HEK293 (cell line): ENCODE results near the gene ACSF2.
A peak's percentile ranks its signal among the peaks of the same experiment; 100 is the strongest.

ENCODE experiments used
- CTCF ChIP-seq: fragments of 450-650 bp; formaldehyde crosslinking; IDR thresholded peaks from 2 replicates; pipeline ENCODE4 v1.5.1; 2016; ENCODE audit warnings: missing biosample characterization, missing genetic modification characterization
- GLIS2 ChIP-seq: fragments of 450-650 bp; formaldehyde crosslinking; IDR thresholded peaks from 2 replicates; pipeline ENCODE4 v1.5.1; 2016; ENCODE audit warnings: missing biosample characterization, missing genetic modification characterization
- IKZF3 ChIP-seq: fragments of 450-650 bp; IDR thresholded peaks from 2 replicates; pipeline ENCODE4 v1.5.0; 2018; ENCODE audit warnings: missing biosample characterization, mild to moderate bottlenecking, missing genetic modification characterization, moderate library complexity
- SCRT2 ChIP-seq: fragments of 450-650 bp; formaldehyde crosslinking; IDR thresholded peaks from 2 replicates; pipeline ENCODE4 v1.5.1; 2016; ENCODE audit warnings: missing biosample characterization, missing genetic modification characterization
- SP2 ChIP-seq: fragments of 450-650 bp; formaldehyde crosslinking; IDR thresholded peaks from 2 replicates; pipeline ENCODE4 v1.5.1; 2016; ENCODE audit warnings: missing biosample characterization, missing genetic modification characterization
- SP7 ChIP-seq: fragments of 450-650 bp; formaldehyde crosslinking; IDR thresholded peaks from 2 replicates; pipeline ENCODE4 v1.5.1; 2016; ENCODE audit warnings: missing biosample characterization, missing genetic modification characterization
- YY1 ChIP-seq: fragments of 450-650 bp; formaldehyde crosslinking; IDR thresholded peaks from 2 replicates; pipeline ENCODE4 v1.5.1; 2018; ENCODE audit warnings: missing biosample characterization, missing genetic modification characterization
- ZBTB11 ChIP-seq: fragments of 450-650 bp; formaldehyde crosslinking; conservative IDR thresholded peaks from 2 replicates; pipeline ENCODE4 v1.5.1; 2016; ENCODE audit warnings: low read depth, missing biosample characterization, missing genetic modification characterization
- ZBTB26 ChIP-seq: fragments of 450-650 bp; formaldehyde crosslinking; optimal IDR thresholded peaks from 2 replicates; pipeline ENCODE3; 2016; ENCODE audit warnings: missing biosample characterization, mild to moderate bottlenecking, missing genetic modification characterization
- ZNF132 ChIP-seq: fragments of 450-650 bp; formaldehyde crosslinking; IDR thresholded peaks from 2 replicates; pipeline ENCODE4 v1.5.1; 2017; ENCODE audit warnings: missing biosample characterization, missing genetic modification characterization, borderline replicate concordance
- ZNF274 ChIP-seq, 2 experiments: fragments of 200-500 bp in 1 of 2; fragments of 450-650 bp in 1 of 2; sonication (Bioruptor generic) in 1 of 2; formaldehyde crosslinking in 1 of 2; IDR thresholded peaks; 2 replicates each; pipeline versions ENCODE4 v1.5.1 to v1.6.1; 2014 to 2016; ENCODE audit warnings: borderline replicate concordance in 1 of 2, inconsistent platforms in 1 of 2, low read length in 1 of 2, missing biosample characterization in 1 of 2, missing genetic modification characterization in 1 of 2
- ZNF335 ChIP-seq: fragments of 450-650 bp; formaldehyde crosslinking; conservative IDR thresholded peaks from 2 replicates; pipeline ENCODE4 v1.5.1; 2016; ENCODE audit warnings: missing biosample characterization, missing genetic modification characterization
- ZNF366 ChIP-seq: fragments of 450-650 bp; formaldehyde crosslinking; conservative IDR thresholded peaks from 2 replicates; pipeline ENCODE4 v1.5.1; 2016; ENCODE audit warnings: missing biosample characterization, missing genetic modification characterization
- ZNF391 ChIP-seq: fragments of 450-650 bp; formaldehyde crosslinking; IDR thresholded peaks from 2 replicates; pipeline ENCODE4 v1.5.1; 2016; ENCODE audit warnings: low read depth, missing biosample characterization, missing genetic modification characterization, borderline replicate concordance
- ZNF404 ChIP-seq: fragments of 450-650 bp; formaldehyde crosslinking; IDR thresholded peaks from 2 replicates; pipeline ENCODE4 v1.5.1; 2017; ENCODE audit warnings: missing biosample characterization, missing genetic modification characterization
- ZNF416 ChIP-seq: fragments of 450-650 bp; formaldehyde crosslinking; IDR thresholded peaks from 2 replicates; pipeline ENCODE4 v1.5.1; 2016; ENCODE audit warnings: missing biosample characterization, missing genetic modification characterization
- ZNF561 ChIP-seq: fragments of 450-650 bp; IDR thresholded peaks from 2 replicates; pipeline ENCODE4 v1.5.1; 2018; ENCODE audit warnings: missing biosample characterization, missing genetic modification characterization, borderline replicate concordance
- ZNF704 ChIP-seq: fragments of 450-650 bp; formaldehyde crosslinking; IDR thresholded peaks from 2 replicates; pipeline ENCODE4 v1.5.1; 2016; ENCODE audit warnings: missing biosample characterization, missing genetic modification characterization
- ZNF777 ChIP-seq: fragments of 450-650 bp; formaldehyde crosslinking; IDR thresholded peaks from 2 replicates; pipeline ENCODE4 v1.5.1; 2017; ENCODE audit warnings: missing biosample characterization, missing genetic modification characterization, borderline replicate concordance
- ZSCAN5A ChIP-seq: fragments of 450-650 bp; formaldehyde crosslinking; IDR thresholded peaks from 2 replicates; pipeline ENCODE4 v1.5.1; 2016; ENCODE audit warnings: missing biosample characterization, missing genetic modification characterization
- TF ChIP-seq, protein P1 (sequence below): fragments of 450-650 bp; formaldehyde crosslinking; IDR thresholded peaks from 2 replicates; pipeline ENCODE4 v1.5.1; 2016; ENCODE audit warnings: missing biosample characterization, missing genetic modification characterization
- TF ChIP-seq, protein P2 (sequence below): fragments of 450-650 bp; formaldehyde crosslinking; IDR thresholded peaks from 2 replicates; pipeline ENCODE4 v1.5.1; 2016; ENCODE audit warnings: missing biosample characterization, missing genetic modification characterization

ACSF2 gene

DNA sequence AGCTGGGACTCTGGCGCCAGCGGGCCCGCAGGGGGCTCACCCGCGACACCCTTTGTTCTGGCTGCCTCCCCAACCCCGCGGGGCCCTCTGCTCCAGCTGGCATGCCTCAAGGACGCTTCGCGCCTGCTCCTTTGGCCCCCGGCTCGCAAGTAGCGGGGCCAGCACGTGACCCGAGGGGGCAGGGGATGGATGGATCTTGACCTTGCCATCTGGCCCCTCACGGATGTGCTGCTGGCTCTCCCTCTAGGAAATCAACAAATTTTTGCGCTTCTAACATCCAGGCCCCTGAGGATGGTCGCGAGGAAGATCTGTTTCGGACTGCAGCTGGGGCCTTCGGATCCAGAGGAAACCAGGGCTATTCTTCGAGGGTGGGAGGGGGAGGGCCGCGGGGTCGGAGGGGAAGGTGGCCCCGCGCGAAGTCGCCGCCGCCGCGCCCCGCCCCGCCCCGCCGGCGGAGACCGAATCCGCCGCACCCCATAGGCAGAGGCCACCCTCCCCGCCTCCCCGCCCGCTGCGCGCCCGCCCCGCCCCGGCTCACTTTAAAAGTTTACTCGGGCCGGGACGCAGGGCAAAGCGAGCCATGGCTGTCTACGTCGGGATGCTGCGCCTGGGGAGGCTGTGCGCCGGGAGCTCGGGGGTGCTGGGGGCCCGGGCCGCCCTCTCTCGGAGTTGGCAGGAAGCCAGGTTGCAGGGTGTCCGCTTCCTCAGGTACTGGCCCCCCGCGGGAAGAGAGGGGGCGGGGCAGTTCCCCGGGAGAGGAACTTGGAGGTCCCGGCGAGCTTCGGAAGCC is at the start of gene ACSF2 (continued):
- TF ChIP-seq CTCF (tag by site-specific recombination) (no peak), YY1 (tag by site-specific recombination) (no peak), SCRT2 (tag by site-specific recombination) (no peak), ZNF366 (tag by site-specific recombination) (no peak), ZNF404 (no peak), ZNF391 (tag by site-specific recombination) (no peak), ZNF132 (tag by site-specific recombination) (no peak), ZBTB26 (peak; percentile 49), SP7 (tag by site-specific recombination) (0 out of 2 replicates have a peak, but pooled peaks have one; percentile 31), ZNF561 (no peak; the same call in 1 of the 2 replicates), ZNF416 (no peak), ZSCAN5A (tag by site-specific recombination) (no peak), SP2 (tag by site-specific recombination) (peak; percentile 77), ZNF704 (no peak), IKZF3 (tag by site-specific recombination) (0 out of 2 replicates have a peak, but pooled peaks have one; percentile 28), GLIS2 (tag by site-specific recombination) (peak; percentile 81), ZNF777 (tag by site-specific recombination) (peak; percentile 56; the same call in 1 of the 2 replicates), ZNF274 (IDR thresholded peaks at IDR 0.05; ENCODE audit: low read length) (no peak), ZNF274 (tag by site-specific recombination; IDR thresholded peaks at IDR 0.05; ENCODE audit: borderline replicate concordance) (no peak), ZNF335 (peak; percentile 68), ZBTB11 (tag by site-specific recombination) (no peak)
- TF ChIP-seq, protein P1, sequence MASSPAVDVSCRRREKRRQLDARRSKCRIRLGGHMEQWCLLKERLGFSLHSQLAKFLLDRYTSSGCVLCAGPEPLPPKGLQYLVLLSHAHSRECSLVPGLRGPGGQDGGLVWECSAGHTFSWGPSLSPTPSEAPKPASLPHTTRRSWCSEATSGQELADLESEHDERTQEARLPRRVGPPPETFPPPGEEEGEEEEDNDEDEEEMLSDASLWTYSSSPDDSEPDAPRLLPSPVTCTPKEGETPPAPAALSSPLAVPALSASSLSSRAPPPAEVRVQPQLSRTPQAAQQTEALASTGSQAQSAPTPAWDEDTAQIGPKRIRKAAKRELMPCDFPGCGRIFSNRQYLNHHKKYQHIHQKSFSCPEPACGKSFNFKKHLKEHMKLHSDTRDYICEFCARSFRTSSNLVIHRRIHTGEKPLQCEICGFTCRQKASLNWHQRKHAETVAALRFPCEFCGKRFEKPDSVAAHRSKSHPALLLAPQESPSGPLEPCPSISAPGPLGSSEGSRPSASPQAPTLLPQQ (tag by site-specific recombination): peak; percentile 46; the same call in 1 of the 2 replicates
- TF ChIP-seq, protein P2, sequence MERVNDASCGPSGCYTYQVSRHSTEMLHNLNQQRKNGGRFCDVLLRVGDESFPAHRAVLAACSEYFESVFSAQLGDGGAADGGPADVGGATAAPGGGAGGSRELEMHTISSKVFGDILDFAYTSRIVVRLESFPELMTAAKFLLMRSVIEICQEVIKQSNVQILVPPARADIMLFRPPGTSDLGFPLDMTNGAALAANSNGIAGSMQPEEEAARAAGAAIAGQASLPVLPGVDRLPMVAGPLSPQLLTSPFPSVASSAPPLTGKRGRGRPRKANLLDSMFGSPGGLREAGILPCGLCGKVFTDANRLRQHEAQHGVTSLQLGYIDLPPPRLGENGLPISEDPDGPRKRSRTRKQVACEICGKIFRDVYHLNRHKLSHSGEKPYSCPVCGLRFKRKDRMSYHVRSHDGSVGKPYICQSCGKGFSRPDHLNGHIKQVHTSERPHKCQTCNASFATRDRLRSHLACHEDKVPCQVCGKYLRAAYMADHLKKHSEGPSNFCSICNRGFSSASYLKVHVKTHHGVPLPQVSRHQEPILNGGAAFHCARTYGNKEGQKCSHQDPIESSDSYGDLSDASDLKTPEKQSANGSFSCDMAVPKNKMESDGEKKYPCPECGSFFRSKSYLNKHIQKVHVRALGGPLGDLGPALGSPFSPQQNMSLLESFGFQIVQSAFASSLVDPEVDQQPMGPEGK: peak; percentile 79
